HG02623 (cell line): Measurements from ENCODE around the gene ACTR3C.
"Not testable (repeated sequence)": the region's sequence is repeated elsewhere in the genome, so short reads cannot be mapped to it uniquely, and the experiment has no call there.

Experiments
- ATAC-seq: cut with Tn5 transposase; IDR thresholded peaks from one replicate; pipeline ENCODE4 v1.9.1; 2021; ENCODE audit warnings: moderate library complexity; ENCODE audit not compliant: unreplicated experiment

ACTR3C gene

GRCh38 chr7:150219941-150220658, 103.2 kb downstream of the ACTR3C start:
- not testable (repeated sequence) for ATAC-seq

GRCh38 chr7:150206848-150207247, 116.5 kb downstream of the ACTR3C start:
- not testable (repeated sequence) for ATAC-seq

GRCh38 chr7:150205866-150206265, 117.5 kb downstream of the ACTR3C start:
- ATAC-seq: not testable (repeated sequence)

- ATAC-seq: not testable (repeated sequence)
Observed at GRCh38 chr7:150204577-150204976, 118.8 kb downstream of the ACTR3C start.

- not testable (repeated sequence) for ATAC-seq
Observed at GRCh38 chr7:150202894-150203293, 120.5 kb downstream of the ACTR3C start.
